WTC11 (cell line): Measurements from ENCODE around the gene NANOS2. TPM values are rescaled to one million over a fixed set of nuclear protein-coding genes. Genes with fewer than 3 reads are reported as not detected.

ENCODE experiments used
- ATAC-seq: fragments of 200-7000 bp; cut with Tn5 transposase; 2 replicates; pipeline ENCODE4 v1.10.0; 2021; ENCODE audit warnings: mild to moderate bottlenecking, moderate library complexity
- CTCF ChIA-PET: fragments of 300-600 bp; sonication (Branson Sonifier 250); formaldehyde crosslinking; loops from one replicate; lab custom pipeline; 2021; ENCODE audit warnings: antibody characterized with exemption; lab: Charles Lee
- POLR2A ChIA-PET: fragments of 350-600 bp; sonication (Branson Sonifier 250); formaldehyde crosslinking; loops from one replicate; lab custom pipeline; 2021; ENCODE audit warnings: antibody characterized with exemption; lab: Charles Lee
- DNase-seq: peaks from one replicate; pipeline ENCODE4 v3.0.0; 2021; ENCODE audit warnings: low spot score
- H3K27ac Mint-ChIP-seq: 2 replicates; pipeline ENCODE4 v1.8.0; 2021; ENCODE audit warnings: mixed read lengths
- H3K27me3 Mint-ChIP-seq: 2 replicates; pipeline ENCODE4 v1.8.0; 2021; ENCODE audit warnings: low read depth, mild to moderate bottlenecking, moderate library complexity, mixed read lengths
- H3K36me3 Mint-ChIP-seq: 2 replicates; pipeline ENCODE4 v1.8.0; 2021; ENCODE audit warnings: mixed read lengths
- H3K4me1 Mint-ChIP-seq: 2 replicates; pipeline ENCODE4 v1.8.0; 2022; ENCODE audit warnings: mixed read lengths
- H3K4me3 Mint-ChIP-seq: 2 replicates; pipeline ENCODE4 v1.8.0; 2021; ENCODE audit warnings: mild to moderate bottlenecking, moderate library complexity, mixed read lengths
- H3K9me3 Mint-ChIP-seq: 2 replicates; pipeline ENCODE4 v1.8.0; 2021; ENCODE audit warnings: mixed read lengths
- AFF4 ChIP-seq: sonication (generic); formaldehyde crosslinking; IDR thresholded peaks from 2 replicates; pipeline ENCODE4 v1.8.1; 2023; ENCODE audit warnings: mild to moderate bottlenecking, missing genetic modification reagents, borderline replicate concordance
- AR ChIP-seq: fragments of 250-450 bp; sonication (Bioruptor Pico); IDR thresholded peaks from 2 replicates; pipeline ENCODE4 v1.9.0; 2021; ENCODE audit warnings: mild to moderate bottlenecking
- CBFB ChIP-seq: sonication (generic); formaldehyde crosslinking; IDR thresholded peaks from 2 replicates; pipeline ENCODE4 v1.8.1; 2022; ENCODE audit warnings: mild to moderate bottlenecking, low read depth, missing genetic modification reagents
- CREB1 ChIP-seq: sonication (generic); formaldehyde crosslinking; IDR thresholded peaks from 2 replicates; pipeline ENCODE4 v1.8.0; 2023; ENCODE audit warnings: mild to moderate bottlenecking, missing genetic modification reagents
- ELF4 ChIP-seq: sonication (generic); formaldehyde crosslinking; IDR thresholded peaks from 2 replicates; pipeline ENCODE4 v1.8.1; 2022; ENCODE audit warnings: low read depth, mild to moderate bottlenecking, moderate library complexity, missing genetic modification reagents
- GRHL2 ChIP-seq: fragments of 250-450 bp; sonication (Bioruptor Pico); IDR thresholded peaks from 2 replicates; pipeline ENCODE4 v1.8.0; 2022; ENCODE audit warnings: mild to moderate bottlenecking, moderate library complexity; ENCODE audit not compliant: insufficient replicate concordance, severe bottlenecking
- NFATC4 ChIP-seq: fragments of 250-450 bp; sonication (Bioruptor Pico); IDR thresholded peaks from 2 replicates; pipeline ENCODE4 v1.9.0; 2021; ENCODE audit warnings: mild to moderate bottlenecking
- PREB ChIP-seq: sonication (generic); formaldehyde crosslinking; IDR thresholded peaks from 2 replicates; pipeline ENCODE4 v1.8.1; 2022; ENCODE audit warnings: mild to moderate bottlenecking, missing genetic modification reagents, moderate library complexity, borderline replicate concordance
- RORB ChIP-seq: fragments of 250-450 bp; sonication (Bioruptor Pico); IDR thresholded peaks from 2 replicates; pipeline ENCODE4 v1.9.0; 2021; ENCODE audit warnings: mild to moderate bottlenecking
- STAT6 ChIP-seq: sonication (generic); formaldehyde crosslinking; conservative IDR thresholded peaks from 2 replicates; pipeline ENCODE4 v1.8.1; 2023; ENCODE audit warnings: mild to moderate bottlenecking, low read depth, missing genetic modification reagents, moderate library complexity
- ZNF121 ChIP-seq: sonication (generic); formaldehyde crosslinking; IDR thresholded peaks from 2 replicates; pipeline ENCODE4 v1.8.0; 2023; ENCODE audit warnings: missing genetic modification reagents
- ZNF263 ChIP-seq: sonication (generic); formaldehyde crosslinking; IDR thresholded peaks from 2 replicates; pipeline ENCODE4 v1.8.1; 2022; ENCODE audit warnings: low read depth, mild to moderate bottlenecking, moderate library complexity, missing genetic modification reagents
- ZNF416 ChIP-seq: fragments of 250-450 bp; sonication (Bioruptor Pico); IDR thresholded peaks from 2 replicates; pipeline ENCODE4 v1.9.0; 2021; ENCODE audit warnings: mild to moderate bottlenecking, inconsistent platforms
- total RNA-seq: library from RNA; stranded (reverse); gene quantifications from 3 replicates; pipeline ENCODE4 v1.2.3, GENCODE V29; 2021

NANOS2 gene
- total RNA-seq, 1 experiment from 2014 or later, result 0.13 TPM

- Mint-ChIP-seq H3K27me3 (no peaks in the 10 kb centered on the region), H3K9me3 (no peaks in the 10 kb centered on the region), H3K36me3 (peaks cover 9% of the 10 kb centered on the region), H3K27ac (peak overlapping the region; percentile 64; the same call in 1 of the 2 replicates), H3K4me1 (peaks cover 31% of the 10 kb centered on the region), H3K4me3 (no peak overlapping the region)
- ChIA-PET CTCF (interaction anchor here (0.8 to 2.2 kb wide), 2 partner anchors 10 to 56 kb away, joined by 4 to 7 read pairs; partner anchors contain the start of genes FOXA3 and SYMPK), POLR2A (no interaction called here)
- DNase-seq (no peak), ATAC-seq (no peak)
- no peak for TF ChIP-seq STAT6
- TF ChIP-seq CBFB (CRISPR knock-in tag), result no peak
- no peak for TF ChIP-seq ZNF121 (CRISPR knock-in tag)
- TF ChIP-seq AFF4 (CRISPR knock-in tag), result no peak
- TF ChIP-seq GRHL2, result no peak
These were observed 41.3 kb downstream of the NANOS2 start for GRCh38 chr19:45873219-45873772.

- Mint-ChIP-seq H3K36me3 (peaks cover 9% of the 10 kb centered on the region), H3K9me3 (no peaks in the 10 kb centered on the region), H3K4me1 (peaks cover 34% of the 10 kb centered on the region), H3K27ac (no peak overlapping the region), H3K27me3 (no peaks in the 10 kb centered on the region), H3K4me3 (no peak overlapping the region)
- no peak for ATAC-seq
- CTCF ChIA-PET, result interaction anchor here (0.8 to 2.2 kb wide), 2 partner anchors 9 to 55 kb away, joined by 4 to 7 read pairs; partner anchors contain the start of genes FOXA3 and SYMPK
- no peak for DNase-seq
- TF ChIP-seq ZNF263 (CRISPR knock-in tag) (no peak), AR (no peak), RORB (CRISPR knock-in tag) (no peak), GRHL2 (no peak), NFATC4 (CRISPR knock-in tag) (no peak), ZNF416 (CRISPR knock-in tag) (no peak), PREB (CRISPR knock-in tag) (no peak), CREB1 (CRISPR knock-in tag) (no peak), ELF4 (CRISPR knock-in tag) (no peak)
- POLR2A ChIA-PET, result no interaction called here
These were observed 42.3 kb downstream of the NANOS2 start for GRCh38 chr19:45872095-45872919.
